Epithelial cell of esophagus (primary cell): ENCODE measurements around the gene TADA3.

Source experiments
- DNase-seq: peaks from one replicate; pipeline ENCODE4 v3.0.0; 2010; ENCODE audit warnings: low read depth
- H3K4me3 ChIP-seq: 2 replicates; pipeline ENCODE4 v1.5.1; 2011; ENCODE audit warnings: mild to moderate bottlenecking, low read length, control low read depth
- CTCF ChIP-seq: IDR thresholded peaks from 2 replicates; pipeline ENCODE4 v1.5.1; 2011; ENCODE audit warnings: low read depth, mild to moderate bottlenecking, low read length, control low read depth, inconsistent platforms; ENCODE audit not compliant: insufficient read depth; ENCODE audit errors: missing control alignments

Gene TADA3

GRCh38 chr3:9744162-9744561, 48.1 kb downstream of the TADA3 start:
- no peak for TF ChIP-seq CTCF

GRCh38 chr3:9743548-9743947, 48.7 kb downstream of the TADA3 start:
- no peak overlapping the region for H3K4me3 ChIP-seq
- DNase-seq: no peak
- TF ChIP-seq CTCF: no peak

More at GRCh38 chr3:9744162-9744561, 48.1 kb downstream of the TADA3 start:
- DNase-seq: no peak
- H3K4me3 ChIP-seq: no peak overlapping the region

GRCh38 chr3:9742560-9742959, 49.7 kb downstream of the TADA3 start:
- DNase-seq: no peak
- H3K4me3 ChIP-seq: no peak overlapping the region
- TF ChIP-seq CTCF: no peak

GRCh38 chr3:9739181-9739580, 53.1 kb downstream of the TADA3 start:
- DNase-seq: no peak
- no peak overlapping the region for H3K4me3 ChIP-seq
- no peak for TF ChIP-seq CTCF

- DNase-seq: peak; percentile 16
- no peak overlapping the region for H3K4me3 ChIP-seq
- no peak for TF ChIP-seq CTCF
Observed at GRCh38 chr3:9736831-9737230, 55.4 kb downstream of the TADA3 start.

GRCh38 chr3:9732740-9733115, 59.5 kb downstream of the TADA3 start:
- peak; percentile 8 for TF ChIP-seq CTCF
- DNase-seq: peak; percentile 55
- peak overlapping the region; percentile 82 for H3K4me3 ChIP-seq

GRCh38 chr3:9732080-9732739, 60.1 kb downstream of the TADA3 start:
- DNase-seq: peak; percentile 19
- no peak for TF ChIP-seq CTCF
- peak overlapping the region; percentile 82 for H3K4me3 ChIP-seq
